GM23338 (cell line): ENCODE measurements around the gene FKBP8. TPM values are rescaled to one million over a fixed set of nuclear protein-coding genes. Genes with fewer than 3 reads are reported as not detected.

Experiments
- ATAC-seq: fragments of 200-7000 bp; cut with Tn5 transposase; 3 replicates; pipeline ENCODE4 v1.9.1; 2020
- DNase-seq: peaks from one replicate; pipeline ENCODE4 v3.0.0-alpha.2; 2015; ENCODE audit warnings: low spot score
- H2AFZ ChIP-seq: fragments of 200-600 bp; sonication (generic); 2 replicates; pipeline ENCODE4 v1.8.0; 2016; ENCODE audit warnings: antibody characterized with exemption, mild to moderate bottlenecking, moderate library complexity
- H3F3A ChIP-seq: fragments of 200-600 bp; sonication (generic); replicated peaks from 2 replicates; pipeline ENCODE4 v1.8.0; 2017; ENCODE audit warnings: antibody characterized with exemption, mixed run types, low read depth
- H3K27ac ChIP-seq: fragments of 200-600 bp; sonication (generic); 2 replicates; pipeline ENCODE4 v1.6.1; 2016; ENCODE audit warnings: low read depth
- H3K27me3 ChIP-seq: fragments of 200-600 bp; sonication (generic); 2 replicates; pipeline ENCODE4 v1.8.0; 2016; ENCODE audit warnings: mild to moderate bottlenecking, mixed run types, moderate library complexity; ENCODE audit not compliant: insufficient read depth
- H3K36me3 ChIP-seq: fragments of 200-600 bp; sonication (generic); 2 replicates; pipeline ENCODE4 v1.8.0; 2016; ENCODE audit warnings: mild to moderate bottlenecking; ENCODE audit not compliant: insufficient read depth
- H3K4me1 ChIP-seq: fragments of 200-600 bp; sonication (generic); 2 replicates; pipeline ENCODE4 v1.8.0; 2016; ENCODE audit warnings: mild to moderate bottlenecking, moderate library complexity; ENCODE audit not compliant: insufficient read depth
- H3K4me2 ChIP-seq: fragments of 200-600 bp; sonication (generic); 2 replicates; pipeline ENCODE4 v1.7.1; 2017; ENCODE audit warnings: mixed run types
- H3K4me3 ChIP-seq: fragments of 200-600 bp; sonication (generic); 2 replicates; pipeline ENCODE4 v1.6.1; 2016; ENCODE audit warnings: mixed run types
- H3K79me2 ChIP-seq: fragments of 200-600 bp; sonication (generic); replicated peaks from 2 replicates; pipeline ENCODE4 v1.8.0; 2017; ENCODE audit warnings: mild to moderate bottlenecking; ENCODE audit not compliant: insufficient read depth
- H3K9me2 ChIP-seq: fragments of 200-600 bp; sonication (generic); 2 replicates; pipeline ENCODE4 v1.8.0; 2017; ENCODE audit not compliant: insufficient read depth
- H4K20me1 ChIP-seq: fragments of 200-600 bp; sonication (generic); replicated peaks from 2 replicates; pipeline ENCODE4 v1.8.0; 2017; ENCODE audit warnings: mild to moderate bottlenecking; ENCODE audit not compliant: insufficient read depth
- H3K27ac Mint-ChIP-seq: 2 replicates; pipeline ENCODE4 v1.8.0; 2020; ENCODE audit warnings: inconsistent platforms, mild to moderate bottlenecking, moderate library complexity, mixed read lengths
- H3K27me3 Mint-ChIP-seq: 3 replicates; pipeline ENCODE4 v1.8.0; 2022; ENCODE audit warnings: low read depth, mild to moderate bottlenecking, moderate library complexity, mixed read lengths, inconsistent platforms; ENCODE audit not compliant: insufficient read depth, poor library complexity
- H3K36me3 Mint-ChIP-seq: 3 replicates; pipeline ENCODE4 v1.8.0; 2021; ENCODE audit warnings: low read depth, mild to moderate bottlenecking, inconsistent platforms, moderate library complexity, mixed read lengths
- H3K4me1 Mint-ChIP-seq: 3 replicates; pipeline ENCODE4 v1.8.0; 2020; ENCODE audit warnings: mild to moderate bottlenecking, inconsistent platforms, mixed read lengths
- H3K4me3 Mint-ChIP-seq: 3 replicates; pipeline ENCODE4 v1.8.0; 2021; ENCODE audit warnings: moderate library complexity, mild to moderate bottlenecking, inconsistent platforms, mixed read lengths
- H3K9me3 Mint-ChIP-seq: 3 replicates; pipeline ENCODE4 v1.8.0; 2020; ENCODE audit warnings: moderate library complexity, mild to moderate bottlenecking, inconsistent platforms, mixed read lengths
- CREB1 ChIP-seq: fragments of 250-450 bp; sonication (Bioruptor Pico); IDR thresholded peaks from 2 replicates; pipeline ENCODE4 v1.5.0; 2020; ENCODE audit warnings: low read depth, mild to moderate bottlenecking, moderate library complexity
- REST ChIP-seq: IDR thresholded peaks from one replicate; pipeline ENCODE4 v1.6.1; 2018; ENCODE audit warnings: antibody characterized with exemption; ENCODE audit not compliant: unreplicated experiment
- ZNF114 ChIP-seq: fragments of 250-450 bp; sonication (Bioruptor Pico); IDR thresholded peaks from 2 replicates; pipeline ENCODE4 v1.5.0; 2020; ENCODE audit warnings: mild to moderate bottlenecking, moderate library complexity
- polyA plus RNA-seq: library from polyadenylated mRNA; unstranded; fragments of >200 nt; fragmentation: Nextera tagmentation; extraction: Ambion mirVana; gene quantifications from 2 replicates; pipeline ENCODE4 v1.2.1, GENCODE V29; 2016
- total RNA-seq: library from RNA; depleted of rRNA; stranded (reverse); fragments of >200 nt; shearing (Covaris generic); gene quantifications from 2 replicates; pipeline ENCODE4 v1.2.3, GENCODE V29; 2014
- TF ChIP-seq, protein P1 (sequence below): fragments of 250-450 bp; sonication (Bioruptor Pico); IDR thresholded peaks from 2 replicates; pipeline ENCODE4 v1.5.0; 2020; ENCODE audit warnings: mild to moderate bottlenecking, moderate library complexity
- TF ChIP-seq, protein P2 (sequence below), 2 experiments: fragments of 200-600 bp in 1 of 2; sonication (generic) in 1 of 2; conservative IDR thresholded peaks; 2 replicates each; pipeline versions ENCODE4 v1.5.1 to v1.6.1; 2016 to 2017; ENCODE audit warnings: antibody characterized with exemption in 2 of 2, low read depth in 2 of 2, mild to moderate bottlenecking in 2 of 2, moderate library complexity in 1 of 2

FKBP8 gene
- total and polyA plus RNA-seq, 2 experiments from 2014 or later = 158 to 367 TPM

DNA sequence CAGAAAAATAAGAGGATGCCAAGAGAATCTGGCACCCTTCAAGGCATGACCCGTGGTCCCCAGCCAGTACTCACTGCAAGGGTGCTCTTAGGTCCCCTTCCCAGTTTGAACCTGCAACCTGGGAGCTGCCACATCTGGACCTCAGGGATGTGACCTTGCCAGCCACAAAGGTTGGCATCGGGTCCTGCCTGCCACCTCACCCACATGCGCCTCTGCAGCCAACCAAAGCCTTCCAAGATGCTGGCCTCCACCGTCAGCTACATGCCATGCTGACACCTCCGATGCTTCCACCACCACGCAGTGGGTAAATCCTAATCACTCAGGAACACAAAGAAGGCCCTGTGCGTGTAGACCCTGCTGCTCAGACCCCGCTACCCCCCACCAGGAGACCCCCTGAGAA lies 56.6 kb downstream of the FKBP8 start (continued):
- TF ChIP-seq, protein P1, sequence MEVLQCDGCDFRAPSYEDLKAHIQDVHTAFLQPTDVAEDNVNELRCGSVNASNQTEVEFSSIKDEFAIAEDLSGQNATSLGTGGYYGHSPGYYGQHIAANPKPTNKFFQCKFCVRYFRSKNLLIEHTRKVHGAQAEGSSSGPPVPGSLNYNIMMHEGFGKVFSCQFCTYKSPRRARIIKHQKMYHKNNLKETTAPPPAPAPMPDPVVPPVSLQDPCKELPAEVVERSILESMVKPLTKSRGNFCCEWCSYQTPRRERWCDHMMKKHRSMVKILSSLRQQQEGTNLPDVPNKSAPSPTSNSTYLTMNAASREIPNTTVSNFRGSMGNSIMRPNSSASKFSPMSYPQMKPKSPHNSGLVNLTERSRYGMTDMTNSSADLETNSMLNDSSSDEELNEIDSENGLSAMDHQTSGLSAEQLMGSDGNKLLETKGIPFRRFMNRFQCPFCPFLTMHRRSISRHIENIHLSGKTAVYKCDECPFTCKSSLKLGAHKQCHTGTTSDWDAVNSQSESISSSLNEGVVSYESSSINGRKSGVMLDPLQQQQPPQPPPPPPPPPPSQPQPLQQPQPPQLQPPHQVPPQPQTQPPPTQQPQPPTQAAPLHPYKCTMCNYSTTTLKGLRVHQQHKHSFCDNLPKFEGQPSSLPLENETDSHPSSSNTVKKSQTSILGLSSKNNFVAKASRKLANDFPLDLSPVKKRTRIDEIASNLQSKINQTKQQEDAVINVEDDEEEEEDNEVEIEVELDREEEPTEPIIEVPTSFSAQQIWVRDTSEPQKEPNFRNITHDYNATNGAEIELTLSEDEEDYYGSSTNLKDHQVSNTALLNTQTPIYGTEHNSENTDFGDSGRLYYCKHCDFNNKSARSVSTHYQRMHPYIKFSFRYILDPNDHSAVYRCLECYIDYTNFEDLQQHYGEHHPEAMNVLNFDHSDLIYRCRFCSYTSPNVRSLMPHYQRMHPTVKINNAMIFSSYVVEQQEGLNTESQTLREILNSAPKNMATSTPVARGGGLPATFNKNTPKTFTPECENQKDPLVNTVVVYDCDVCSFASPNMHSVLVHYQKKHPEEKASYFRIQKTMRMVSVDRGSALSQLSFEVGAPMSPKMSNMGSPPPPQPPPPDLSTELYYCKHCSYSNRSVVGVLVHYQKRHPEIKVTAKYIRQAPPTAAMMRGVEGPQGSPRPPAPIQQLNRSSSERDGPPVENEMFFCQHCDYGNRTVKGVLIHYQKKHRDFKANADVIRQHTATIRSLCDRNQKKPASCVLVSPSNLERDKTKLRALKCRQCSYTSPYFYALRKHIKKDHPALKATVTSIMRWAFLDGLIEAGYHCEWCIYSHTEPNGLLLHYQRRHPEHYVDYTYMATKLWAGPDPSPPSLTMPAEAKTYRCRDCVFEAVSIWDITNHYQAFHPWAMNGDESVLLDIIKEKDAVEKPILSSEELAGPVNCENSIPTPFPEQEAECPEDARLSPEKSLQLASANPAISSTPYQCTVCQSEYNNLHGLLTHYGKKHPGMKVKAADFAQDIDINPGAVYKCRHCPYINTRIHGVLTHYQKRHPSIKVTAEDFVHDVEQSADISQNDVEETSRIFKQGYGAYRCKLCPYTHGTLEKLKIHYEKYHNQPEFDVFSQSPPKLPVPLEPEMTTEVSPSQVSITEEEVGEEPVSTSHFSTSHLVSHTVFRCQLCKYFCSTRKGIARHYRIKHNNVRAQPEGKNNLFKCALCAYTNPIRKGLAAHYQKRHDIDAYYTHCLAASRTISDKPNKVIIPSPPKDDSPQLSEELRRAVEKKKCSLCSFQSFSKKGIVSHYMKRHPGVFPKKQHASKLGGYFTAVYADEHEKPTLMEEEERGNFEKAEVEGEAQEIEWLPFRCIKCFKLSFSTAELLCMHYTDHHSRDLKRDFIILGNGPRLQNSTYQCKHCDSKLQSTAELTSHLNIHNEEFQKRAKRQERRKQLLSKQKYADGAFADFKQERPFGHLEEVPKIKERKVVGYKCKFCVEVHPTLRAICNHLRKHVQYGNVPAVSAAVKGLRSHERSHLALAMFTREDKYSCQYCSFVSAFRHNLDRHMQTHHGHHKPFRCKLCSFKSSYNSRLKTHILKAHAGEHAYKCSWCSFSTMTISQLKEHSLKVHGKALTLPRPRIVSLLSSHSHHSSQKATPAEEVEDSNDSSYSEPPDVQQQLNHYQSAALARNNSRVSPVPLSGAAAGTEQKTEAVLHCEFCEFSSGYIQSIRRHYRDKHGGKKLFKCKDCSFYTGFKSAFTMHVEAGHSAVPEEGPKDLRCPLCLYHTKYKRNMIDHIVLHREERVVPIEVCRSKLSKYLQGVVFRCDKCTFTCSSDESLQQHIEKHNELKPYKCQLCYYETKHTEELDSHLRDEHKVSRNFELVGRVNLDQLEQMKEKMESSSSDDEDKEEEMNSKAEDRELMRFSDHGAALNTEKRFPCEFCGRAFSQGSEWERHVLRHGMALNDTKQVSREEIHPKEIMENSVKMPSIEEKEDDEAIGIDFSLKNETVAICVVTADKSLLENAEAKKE (CRISPR knock-in tag) = no peak
- no peak for TF ChIP-seq ZNF114
- TF ChIP-seq CREB1 (CRISPR knock-in tag) = no peak

DNA sequence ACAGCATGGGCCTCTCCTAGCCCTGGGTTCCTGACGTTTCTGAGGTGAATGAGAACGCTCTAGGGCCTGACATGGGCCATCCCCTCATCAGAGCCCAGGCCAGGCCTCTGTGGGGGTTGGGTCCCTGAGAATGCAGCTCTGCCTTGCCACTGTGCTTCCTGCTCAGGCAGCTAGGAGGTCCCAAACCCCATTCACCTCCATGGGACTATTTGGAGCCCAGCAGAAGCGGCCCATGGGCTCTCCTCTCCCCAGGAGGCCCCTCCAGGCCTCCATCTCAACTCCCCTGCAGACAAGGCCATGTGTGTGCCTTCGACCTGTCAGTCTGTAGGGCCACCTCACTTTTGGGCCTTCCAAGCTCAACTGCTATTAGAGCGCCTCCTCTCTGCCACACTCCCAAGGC lies 58.4 kb downstream of the FKBP8 start:
- peaks cover 11% of the 10 kb centered on the region for H3K27me3 Mint-ChIP-seq
- TF ChIP-seq, protein P2, sequence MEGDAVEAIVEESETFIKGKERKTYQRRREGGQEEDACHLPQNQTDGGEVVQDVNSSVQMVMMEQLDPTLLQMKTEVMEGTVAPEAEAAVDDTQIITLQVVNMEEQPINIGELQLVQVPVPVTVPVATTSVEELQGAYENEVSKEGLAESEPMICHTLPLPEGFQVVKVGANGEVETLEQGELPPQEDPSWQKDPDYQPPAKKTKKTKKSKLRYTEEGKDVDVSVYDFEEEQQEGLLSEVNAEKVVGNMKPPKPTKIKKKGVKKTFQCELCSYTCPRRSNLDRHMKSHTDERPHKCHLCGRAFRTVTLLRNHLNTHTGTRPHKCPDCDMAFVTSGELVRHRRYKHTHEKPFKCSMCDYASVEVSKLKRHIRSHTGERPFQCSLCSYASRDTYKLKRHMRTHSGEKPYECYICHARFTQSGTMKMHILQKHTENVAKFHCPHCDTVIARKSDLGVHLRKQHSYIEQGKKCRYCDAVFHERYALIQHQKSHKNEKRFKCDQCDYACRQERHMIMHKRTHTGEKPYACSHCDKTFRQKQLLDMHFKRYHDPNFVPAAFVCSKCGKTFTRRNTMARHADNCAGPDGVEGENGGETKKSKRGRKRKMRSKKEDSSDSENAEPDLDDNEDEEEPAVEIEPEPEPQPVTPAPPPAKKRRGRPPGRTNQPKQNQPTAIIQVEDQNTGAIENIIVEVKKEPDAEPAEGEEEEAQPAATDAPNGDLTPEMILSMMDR (conservative IDR thresholded peaks at IDR 0.05; ENCODE audit: low read depth in 2 of 2) = peak; percentile 38 to 50
- no peak for TF ChIP-seq REST
- peaks cover 33% of the 10 kb centered on the region for H3K4me1 Mint-ChIP-seq
- peak overlapping the region; percentile 72; the same call in 1 of the 2 replicates for H3K27ac Mint-ChIP-seq
- ATAC-seq (peak; percentile 42), DNase-seq (no peak)
- Histone ChIP-seq H3K27ac (no peak overlapping the region), H2AFZ (no peak overlapping the region), H3K9me2 (no peaks in the 10 kb centered on the region), H3K27me3 (no peaks in the 10 kb centered on the region), H3K36me3 (no peaks in the 10 kb centered on the region), H4K20me1 (peaks cover 19% of the 10 kb centered on the region), H3K4me1 (no peaks in the 10 kb centered on the region; the same call in 1 of the 2 replicates), H3K4me2 (no peak overlapping the region), H3K79me2 (peaks cover 56% of the 10 kb centered on the region), H3F3A (0 out of 2 replicates have a peak, but pooled peaks cover 4% of the 10 kb centered on the region), H3K4me3 (no peak overlapping the region)
- no peaks in the 10 kb centered on the region for H3K36me3 Mint-ChIP-seq
- 0 out of 3 replicates have a peak, but pooled peaks cover 5% of the 10 kb centered on the region for H3K9me3 Mint-ChIP-seq
- H3K4me3 Mint-ChIP-seq = no peak overlapping the region; the same call in 2 of the 3 replicates
